Mucosa of descending colon (tissue), 3 donors: ENCODE data around the gene HHAT. TPM values are rescaled to one million over a fixed set of nuclear protein-coding genes. Genes with fewer than 3 reads are reported as not detected.

Experiments used
- ATAC-seq: fragments of 200-7000 bp; cut with Tn5 transposase; one replicate; pipeline ENCODE4 v1.9.1; 2020; ENCODE audit warnings: mild to moderate bottlenecking, moderate library complexity
- DNase-seq, 3 donors: peaks; one replicate each; pipeline ENCODE4 v3.0.0-alpha.2; 2020
- H3K36me3 ChIP-seq: fragments of 200-600 bp; one replicate; pipeline ENCODE4 v1.8.0; 2021; ENCODE audit warnings: low read depth, mild to moderate bottlenecking
- H3K4me1 ChIP-seq: fragments of 200-600 bp; one replicate; pipeline ENCODE4 v1.8.0; 2021; ENCODE audit warnings: low read depth, mild to moderate bottlenecking
- H3K4me3 ChIP-seq: fragments of 200-600 bp; one replicate; pipeline ENCODE4 v1.8.0; 2021; ENCODE audit warnings: mild to moderate bottlenecking
- H3K9me3 ChIP-seq: fragments of 200-600 bp; one replicate; pipeline ENCODE4 v1.8.0; 2021; ENCODE audit warnings: mild to moderate bottlenecking
- CTCF ChIP-seq: fragments of 200-600 bp; IDR thresholded peaks from one replicate; pipeline ENCODE4 v1.8.0; 2022; ENCODE audit warnings: antibody characterized with exemption, mild to moderate bottlenecking
- intact Hi-C, 2 donors: fragments of 100-400 bp; cut with DNase I in 1 of 2; cut with micrococcal nuclease in 1 of 2; formaldehyde crosslinking; loops; one replicate each; pipeline versions ENCODE4 v1.11.0 to v1.11.1; 2022; cut with DNase I, micrococcal nuclease
- total RNA-seq, 3 donors: library from RNA; stranded (reverse); fragmentation: NEBNext Ultra II Directional in 2 of 3; extraction: Animal tissue kit (Norgen Biotek cat#: 25700) in 2 of 3; gene quantifications; one replicate each; pipeline versions ENCODE4 v1.2.1 to v1.2.4, GENCODE V29; 2021 to 2023
- donor health status: DM: no; HTN: no; CAD: no; lungs with moderate emphysema.
- donor health status: DM: no; HTN: no; CAD: no.
- donor health status: DM: no; HTN: yes; CAD: no.

Gene HHAT
- total RNA-seq, 3 donors from 2014 or later: 4.1 to 8.6 (median 5.9) TPM

GRCh38 chr1:210523830-210524229 is 195.1 kb downstream of the HHAT start:
- no peaks in the 10 kb centered on the region for H3K36me3 ChIP-seq
- H3K4me3 ChIP-seq: no peak overlapping the region
- DNase-seq: no peak
- ATAC-seq: no peak
- no peak for TF ChIP-seq CTCF
- intact Hi-C loops: no loop called here
- H3K9me3 ChIP-seq: no peaks in the 10 kb centered on the region
- H3K4me1 ChIP-seq: no peaks in the 10 kb centered on the region

- intact Hi-C loops: no loop called here
- H3K9me3 ChIP-seq: no peaks in the 10 kb centered on the region
- no peak overlapping the region for H3K4me3 ChIP-seq
- no peak for TF ChIP-seq CTCF
- ATAC-seq (no peak), DNase-seq (no peak)
- H3K36me3 ChIP-seq: no peaks in the 10 kb centered on the region
- no peaks in the 10 kb centered on the region for H3K4me1 ChIP-seq
Measured at GRCh38 chr1:210525716-210526454, 197.2 kb downstream of the HHAT start.

- ATAC-seq: no peak
- no peak for TF ChIP-seq CTCF
- no peak overlapping the region for H3K4me3 ChIP-seq
- H3K9me3 ChIP-seq: no peaks in the 10 kb centered on the region
- H3K36me3 ChIP-seq: no peaks in the 10 kb centered on the region
- intact Hi-C loops: no loop called here
- DNase-seq: no peak
- H3K4me1 ChIP-seq: no peaks in the 10 kb centered on the region
Measured at GRCh38 chr1:210527091-210527490, 198.4 kb downstream of the HHAT start.

GRCh38 chr1:210531475-210532222 is 202.9 kb downstream of the HHAT start:
- no peak overlapping the region for H3K4me3 ChIP-seq
- H3K4me1 ChIP-seq: no peaks in the 10 kb centered on the region
- no peaks in the 10 kb centered on the region for H3K9me3 ChIP-seq
- DNase-seq (no peak), ATAC-seq (no peak)
- intact Hi-C loops: no loop called here
- H3K36me3 ChIP-seq: no peaks in the 10 kb centered on the region
- no peak for TF ChIP-seq CTCF

GRCh38 chr1:210532223-210532598 is 203.5 kb downstream of the HHAT start:
- H3K4me3 ChIP-seq: no peak overlapping the region
- no peaks in the 10 kb centered on the region for H3K36me3 ChIP-seq
- ATAC-seq (no peak), DNase-seq (no peak)
- no peaks in the 10 kb centered on the region for H3K4me1 ChIP-seq
- no peaks in the 10 kb centered on the region for H3K9me3 ChIP-seq
- no peak for TF ChIP-seq CTCF
- intact Hi-C loops: no loop called here
